ENCODE data around the gene PSG11.
"Not testable (repeated sequence)": the region's sequence is repeated elsewhere in the genome, so short reads cannot be mapped to it uniquely, and the experiment has no call there.

PSG11 gene

GRCh38 chr19:42985588-42985987, 40.7 kb downstream of the PSG11 start:
- no peak for DNase-seq

GRCh38 chr19:42982111-42982510, 44.2 kb downstream of the PSG11 start:
- DNase-seq: not testable (repeated sequence)

- not testable (repeated sequence) for DNase-seq
Measured at GRCh38 chr19:42971451-42971850, 54.8 kb downstream of the PSG11 start.

- no peak for DNase-seq
Measured at GRCh38 chr19:42965176-42965575, 61.1 kb downstream of the PSG11 start.

GRCh38 chr19:42961119-42961518, 65.2 kb downstream of the PSG11 start:
- no peak for DNase-seq
